ENCODE results near the gene TSKS.
A peak's percentile ranks its signal among the peaks of the same experiment; 100 is the strongest.
"Not testable (repeated sequence)": the region's sequence is repeated elsewhere in the genome, so short reads cannot be mapped to it uniquely, and the experiment has no call there.

TSKS gene

GRCh38 chr19:49764341-49764740, 1.2 kb upstream of the TSKS start:
- DNase-seq: no peak

- peak in 1 of 2 donors; percentile 25 for DNase-seq
Observed at GRCh38 chr19:49761625-49762311, 1.3 kb downstream of the TSKS start.

DNA sequence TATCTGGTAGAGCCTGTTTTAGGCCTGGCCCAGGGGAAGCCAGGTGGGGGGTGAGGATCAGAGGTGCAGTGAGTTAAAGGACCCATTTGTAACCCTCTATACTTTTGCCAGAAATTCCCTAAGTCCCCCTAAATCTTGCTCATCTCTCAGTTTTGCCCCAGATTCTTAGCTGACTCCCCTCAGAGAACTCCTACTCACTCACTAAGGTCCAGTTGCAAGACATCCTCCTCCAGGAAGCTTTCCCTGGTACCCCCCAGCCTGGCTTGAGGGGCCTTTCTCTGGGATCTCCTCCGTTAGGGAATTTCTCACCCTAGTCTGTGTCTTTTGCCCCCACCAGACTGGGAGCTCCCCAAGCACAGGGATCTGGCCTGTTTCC, 1.9 kb downstream of the TSKS start:
- DNase-seq: no peak

DNA sequence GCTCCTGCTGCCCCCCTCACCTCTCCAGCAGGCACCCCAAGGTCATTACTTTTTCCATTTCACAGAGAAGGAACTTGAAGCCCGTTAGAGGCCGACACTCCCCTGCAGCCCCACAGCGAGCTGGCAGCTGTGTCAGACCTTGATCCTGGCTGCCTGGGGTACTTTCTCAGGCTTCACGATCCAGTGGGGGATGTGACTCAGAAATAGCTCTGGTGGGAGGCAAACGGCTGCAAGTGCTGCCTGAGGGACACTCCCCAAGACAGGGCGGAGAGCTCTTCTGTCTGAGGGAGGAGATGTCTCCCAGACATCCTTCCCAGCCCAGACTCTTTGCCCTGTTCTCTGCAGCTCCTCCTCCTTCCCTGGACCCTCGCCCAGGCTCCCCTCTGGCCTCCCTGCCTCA, 4.8 kb downstream of the TSKS start:
- DNase-seq: no peak

GRCh38 chr19:49755956-49756355, 7.2 kb downstream of the TSKS start:
- DNase-seq: no peak

GRCh38 chr19:49752701-49753100, 10.4 kb downstream of the TSKS start:
- no peak for DNase-seq

DNA sequence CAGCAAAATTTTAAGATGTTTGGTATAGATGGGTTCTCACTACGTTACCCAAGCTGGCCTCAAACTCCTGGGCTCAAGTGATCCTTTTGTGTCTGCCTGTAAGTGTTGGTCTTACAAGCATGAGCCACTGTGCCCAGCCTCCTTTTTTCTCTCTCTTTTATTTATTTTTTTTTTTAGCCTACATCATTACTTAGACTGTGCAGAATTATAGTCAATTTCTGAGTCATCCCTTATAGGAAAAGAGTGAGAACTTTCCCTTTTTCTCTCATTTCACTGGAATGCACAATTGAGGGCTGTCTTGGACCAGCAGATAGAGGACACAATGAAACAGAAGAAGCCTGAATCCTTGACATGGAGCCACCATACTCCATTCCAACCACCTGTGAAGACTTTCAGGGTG, 13.3 kb downstream of the TSKS start:
- no peak for DNase-seq

DNA sequence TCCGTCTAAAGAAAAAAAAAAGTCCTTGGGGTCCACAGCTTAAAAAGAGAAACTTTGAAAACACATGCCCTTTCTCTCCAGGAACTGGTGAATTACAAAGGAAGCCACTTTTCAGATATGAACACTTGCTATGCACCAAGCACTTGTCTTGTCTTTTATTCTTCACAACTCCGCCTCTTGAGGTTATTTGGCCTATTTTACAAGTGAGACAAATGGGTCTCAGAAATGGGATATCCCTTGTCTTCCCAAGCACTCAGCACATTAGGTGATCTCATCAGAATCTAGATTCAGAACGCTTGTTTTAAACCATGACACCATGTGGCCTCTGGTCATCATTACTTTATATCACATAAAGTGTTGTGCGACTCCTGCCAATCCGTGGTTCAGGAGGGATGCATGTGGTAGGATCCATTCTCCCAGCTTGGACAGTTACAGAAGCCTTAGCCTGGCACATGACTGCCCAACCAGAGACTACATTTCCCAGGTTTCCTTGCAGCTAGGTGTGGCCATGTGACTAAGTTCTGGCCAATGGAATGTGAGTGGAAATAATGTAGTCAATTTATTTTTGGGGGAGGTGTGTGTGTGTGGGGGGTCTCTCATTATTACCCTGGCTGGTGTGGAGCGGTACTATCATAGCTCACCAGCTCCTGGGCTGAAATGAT, 13.9 kb downstream of the TSKS start:
- DNase-seq: no peak

- DNase-seq: peak; percentile 62 to 75
Observed at GRCh38 chr19:49746206-49746958, 16.7 kb downstream of the TSKS start.

GRCh38 chr19:49744946-49745381, 18.1 kb downstream of the TSKS start:
- DNase-seq: no peak

- DNase-seq: no peak
Observed at GRCh38 chr19:49741210-49741844, 21.8 kb downstream of the TSKS start.

DNA sequence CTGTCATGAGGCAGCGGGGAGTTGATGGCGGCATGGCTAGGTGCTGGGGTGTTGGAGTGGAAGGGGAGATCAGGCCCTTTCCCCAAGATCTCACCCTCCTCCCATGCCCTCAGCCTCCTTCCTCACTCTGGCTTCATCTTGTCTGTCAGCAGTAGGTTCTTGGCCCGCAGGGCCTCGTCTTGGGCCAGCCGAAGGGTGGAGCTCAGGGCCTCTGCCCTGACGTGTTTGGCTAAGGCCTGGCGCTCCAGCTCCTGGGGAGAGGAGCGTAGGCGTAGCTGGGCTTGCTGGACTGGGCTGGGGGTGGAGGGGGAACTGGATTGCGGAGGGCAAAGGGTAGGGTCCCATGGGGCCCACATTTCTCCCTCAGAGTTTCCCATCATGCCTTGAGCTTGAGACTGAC, 23.2 kb downstream of the TSKS start:
- DNase-seq: no peak

- no peak for DNase-seq
Observed at GRCh38 chr19:49739098-49739497, 24.0 kb downstream of the TSKS start.

DNA sequence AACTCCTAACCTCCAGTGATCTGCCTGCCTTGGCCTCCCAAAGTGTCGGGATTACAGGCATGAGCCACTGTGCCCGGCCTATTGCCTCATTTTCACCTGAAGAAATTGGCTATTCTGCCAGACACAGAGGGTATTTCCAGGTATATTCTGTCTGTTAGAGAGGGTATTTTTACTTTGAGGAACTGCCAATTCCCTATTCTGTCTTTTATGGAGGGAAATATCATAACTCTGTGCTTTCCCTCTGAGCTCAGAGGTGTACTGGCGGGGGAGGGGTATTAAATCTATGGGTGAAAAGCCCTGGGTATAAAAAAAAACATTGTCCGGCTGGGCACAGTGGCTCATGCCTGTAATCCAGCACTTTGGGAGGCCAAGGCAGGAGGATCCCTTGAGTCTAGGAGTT, 24.8 kb downstream of the TSKS start:
- no peak for DNase-seq

DNA sequence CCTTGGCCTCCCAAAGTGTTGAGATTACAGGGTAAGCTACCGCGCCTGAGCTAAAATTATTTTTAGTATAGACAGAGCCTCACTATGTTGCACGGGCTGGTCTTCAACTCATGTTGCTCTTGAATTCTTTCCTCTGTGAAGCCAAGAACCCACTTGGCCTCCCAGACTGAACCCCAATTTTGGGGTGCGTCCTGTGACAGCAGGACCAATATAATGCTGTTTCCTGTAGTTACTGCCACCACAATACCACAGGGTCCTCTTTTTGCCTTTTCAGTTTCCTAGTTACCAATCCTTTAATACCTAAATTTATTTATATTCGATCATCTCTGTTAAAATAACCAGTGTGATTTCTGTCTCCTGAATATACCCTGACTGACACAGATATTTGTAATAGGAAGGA, 32.9 kb downstream of the TSKS start:
- no peak for DNase-seq

DNA sequence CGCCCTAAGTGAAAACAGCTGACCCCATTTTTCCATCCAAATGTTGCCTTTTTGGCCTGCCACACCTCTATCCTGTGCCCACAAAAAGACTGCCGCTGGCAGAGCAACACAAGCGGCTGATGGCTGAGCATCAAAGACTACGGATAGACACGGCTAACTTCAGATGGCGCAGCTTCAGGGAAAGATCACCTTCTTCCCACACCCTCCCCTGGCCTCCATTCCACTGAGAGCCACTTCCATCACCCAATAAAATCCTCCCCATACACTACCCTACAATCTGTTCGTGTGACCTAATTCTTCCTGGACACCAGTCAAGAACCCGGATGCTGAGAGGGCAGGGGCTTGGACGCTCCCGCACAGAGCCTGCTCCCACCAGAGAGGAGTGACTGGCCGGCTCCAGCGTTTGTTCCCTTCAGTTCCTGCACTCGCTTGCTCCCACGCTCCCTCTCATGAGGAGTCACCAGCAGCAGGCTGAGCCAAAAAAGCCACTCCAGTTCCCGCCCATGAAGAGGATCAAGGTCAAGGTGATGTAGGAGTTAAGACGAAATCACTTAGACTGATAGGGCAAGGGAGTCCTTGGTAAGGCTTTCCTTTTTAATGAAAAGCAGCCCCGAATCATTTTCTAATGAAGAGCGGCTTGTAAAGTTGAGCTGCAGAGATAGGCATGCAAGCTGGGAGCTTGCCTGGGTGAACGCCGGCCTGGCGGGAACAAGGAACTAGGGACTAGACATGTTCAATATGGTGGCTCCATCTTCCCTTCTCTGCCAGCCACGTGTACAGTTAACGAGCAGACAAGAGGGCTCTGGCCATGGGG, 35.7 kb downstream of the TSKS start:
- DNase-seq: no peak

DNA sequence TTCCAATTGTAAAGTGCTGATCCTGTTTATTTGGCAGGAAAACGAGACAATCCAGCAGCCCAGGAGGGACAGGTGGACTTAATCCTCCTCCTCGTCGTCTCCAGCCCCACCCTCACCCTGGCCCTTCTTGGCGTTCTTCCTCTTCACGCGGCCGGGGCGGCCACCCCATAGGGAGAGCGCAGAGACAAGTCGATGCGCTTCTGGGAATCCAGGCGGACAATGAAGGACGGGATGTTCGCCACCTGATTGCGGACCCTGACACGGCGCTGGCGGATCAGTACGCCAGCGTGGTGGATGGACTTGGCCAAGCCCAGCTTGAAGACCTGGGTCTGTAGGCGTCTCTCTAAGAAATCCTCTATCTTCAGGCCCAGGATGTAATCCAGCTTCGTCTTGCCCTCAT, 43.7 kb downstream of the TSKS start:
- not testable (repeated sequence) for DNase-seq

DNA sequence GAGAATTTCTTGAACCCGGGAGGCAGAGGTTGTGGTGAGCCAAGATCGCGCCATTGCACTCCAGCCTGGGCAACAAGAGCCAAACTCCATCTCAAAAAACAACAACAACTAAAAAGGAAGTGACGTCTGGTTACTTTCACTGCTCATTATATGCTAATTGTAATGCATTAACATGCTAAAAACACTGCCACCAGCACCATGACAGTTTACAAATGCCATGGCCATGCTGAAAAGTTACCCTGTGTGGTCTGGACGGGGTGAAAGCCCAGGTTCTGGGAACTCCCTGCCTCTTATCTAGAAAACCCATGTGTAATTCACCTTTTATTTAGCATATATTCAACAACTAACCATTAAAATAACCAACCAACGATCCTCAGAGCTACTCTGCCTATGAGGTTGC, 44.1 kb downstream of the TSKS start:
- peak in 1 of 2 donors; percentile 11 for DNase-seq

- no peak for DNase-seq
Observed at GRCh38 chr19:49718511-49718910, 44.6 kb downstream of the TSKS start.

DNA sequence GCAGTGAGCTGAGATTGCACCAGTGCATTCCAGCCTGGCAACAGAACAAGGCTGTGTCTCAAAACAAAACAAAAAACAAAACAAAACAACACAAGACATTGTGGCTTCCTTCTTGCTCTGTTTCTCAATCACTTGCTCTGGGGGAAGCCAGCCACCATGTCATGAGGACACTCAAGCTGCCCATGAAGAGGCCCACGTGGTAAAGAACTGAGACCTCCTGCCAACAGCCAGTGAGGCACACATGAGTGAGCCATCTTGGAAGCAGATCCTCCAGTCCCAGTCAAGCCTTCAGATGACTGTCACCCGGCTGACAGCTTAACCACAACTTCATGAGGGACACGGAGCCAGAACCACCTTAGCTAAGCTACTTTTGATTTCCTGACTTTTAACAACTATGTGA, 47.0 kb downstream of the TSKS start:
- no peak for DNase-seq

- DNase-seq: no peak
Observed at GRCh38 chr19:49713236-49713845, 49.8 kb downstream of the TSKS start.

DNA sequence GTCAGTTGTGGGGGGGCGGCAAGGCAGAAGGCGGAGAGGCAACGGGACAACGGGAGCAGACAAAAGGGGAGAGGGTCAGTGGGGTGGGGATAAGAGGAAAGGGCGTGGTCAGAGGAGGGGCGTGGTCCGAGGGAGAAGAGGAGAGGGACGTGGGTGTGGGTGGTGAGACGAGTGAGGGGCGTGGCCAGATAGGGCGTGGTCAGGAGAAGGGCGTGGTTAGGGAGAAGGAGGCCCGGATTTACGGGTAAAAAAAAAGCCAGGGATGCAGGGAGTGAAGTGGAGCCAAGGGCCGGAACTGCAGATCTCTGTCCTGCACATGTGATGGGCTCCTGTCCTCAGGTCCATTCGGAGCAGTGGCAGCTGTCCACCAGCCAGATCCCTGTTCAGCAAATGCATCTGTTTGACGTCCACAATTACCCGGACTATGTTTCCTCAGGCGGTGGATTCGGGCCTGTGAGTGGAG, 50.7 kb downstream of the TSKS start:
- DNase-seq: no peak

All from CD4-positive, alpha-beta T cell treated with Interleukin-4 for 1 hour (primary cell).